ENCODE results near the gene LINC01488. TPM values are rescaled to one million over a fixed set of nuclear protein-coding genes. Genes with fewer than 3 reads are reported as not detected.

LINC01488 gene
- total and polyA plus RNA-seq, 2 of the 13 experiments (the other 11 are each of a cell fraction or from before 2014, with no cell fraction given) = 0.26 to 0.58 TPM

DNA sequence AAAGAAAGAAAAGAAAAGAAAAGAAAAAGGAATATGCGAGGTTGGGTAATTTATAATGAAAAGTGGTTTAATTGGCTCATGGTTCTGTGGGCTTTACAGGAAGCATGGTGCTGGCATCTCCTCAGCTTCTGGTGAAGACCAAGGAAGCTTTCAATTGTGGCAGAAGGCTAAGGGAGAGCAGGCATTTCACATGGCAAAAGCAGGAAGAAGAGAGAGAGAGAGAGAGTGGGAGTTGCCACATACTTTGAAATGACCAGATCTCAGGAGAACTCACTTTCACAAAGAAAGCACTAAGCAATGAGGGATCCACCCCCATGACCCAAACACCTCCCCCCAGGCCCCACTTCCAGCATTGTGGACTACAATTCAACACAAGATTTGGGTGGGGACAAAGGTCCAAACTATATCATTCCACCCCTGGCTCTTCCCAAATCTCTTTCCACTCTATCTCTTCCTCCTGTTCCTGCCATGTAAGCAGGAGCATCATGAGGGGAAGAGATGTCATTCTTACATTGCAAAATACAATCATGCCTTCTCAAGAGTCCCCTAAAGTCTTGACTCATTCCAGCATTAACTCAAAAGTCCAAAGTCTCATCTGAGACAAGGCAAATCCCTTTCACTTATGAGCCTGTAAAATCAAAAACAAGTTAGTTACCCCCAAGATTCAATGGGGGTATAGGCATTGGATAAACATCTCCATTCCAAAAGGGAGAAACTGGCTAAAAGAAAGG lies 38.9 kb downstream of the LINC01488 start:
- DNase-seq (ENCODE audit: low spot score) (no peak), ATAC-seq (no peak), FAIRE-seq (no peak)
- no TSS peak for BruUV-seq (replicated peaks)
- Histone ChIP-seq H2AFZ (ENCODE audit: low read length) (no peak overlapping the region), H3K27me3 (ENCODE audit: control insufficient read depth in 1 of 2, insufficient read depth in 2 of 2, low read length in 2 of 2) (peaks cover 0 to 28% of the 10 kb centered on the region in 2 experiments; a peak in 2 of 5 replicates), H3K9ac (ENCODE audit: insufficient read depth, low read depth, low read length) (no peak overlapping the region), H3K4me1 (ENCODE audit: insufficient read depth, low read length) (no peaks in the 10 kb centered on the region), H3K4me2 (ENCODE audit: low read depth, low read length) (no peak overlapping the region), H4K20me1 (ENCODE audit: insufficient read depth, low read length) (no peaks in the 10 kb centered on the region), H3K79me2 (ENCODE audit: insufficient read depth, low read length) (no peaks in the 10 kb centered on the region), H3K9me3 (ENCODE audit: low read length) (no peaks in the 10 kb centered on the region), H3K27ac (ENCODE audit: extremely low read length, insufficient read depth, low read length) (no peak overlapping the region), H3K36me3 (replicated peaks in 1 of 2; ENCODE audit: control insufficient read depth in 1 of 2, insufficient read depth in 2 of 2, low read length in 2 of 2) (no peaks in the 10 kb centered on the region), H3K4me3 (replicated peaks in 1 of 3; ENCODE audit: insufficient read depth in 1 of 3, low read depth in 2 of 3, low read length in 3 of 3) (no peak overlapping the region)
- ChIA-PET CTCF (ENCODE audit: low intra/inter-chr PET ratio, low total read pairs) (no interaction called here), POLR2A (interaction anchor here (0.7 kb wide), 1 partner anchor 24 kb away, joined by 4 read pairs; no protein-coding TSS in a partner anchor)
- 90% methylated on average over 1 of the region's 1 CpG for WGBS (ENCODE audit: low lambda C conversion rate)
- no peak for TF ChIP-seq HES4 (CRISPR knock-in tag; IDR thresholded peaks at IDR 0.05; ENCODE audit: borderline replicate concordance)
- TF ChIP-seq, protein P1, sequence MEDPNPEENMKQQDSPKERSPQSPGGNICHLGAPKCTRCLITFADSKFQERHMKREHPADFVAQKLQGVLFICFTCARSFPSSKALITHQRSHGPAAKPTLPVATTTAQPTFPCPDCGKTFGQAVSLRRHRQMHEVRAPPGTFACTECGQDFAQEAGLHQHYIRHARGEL (CRISPR knock-in tag; IDR thresholded peaks at IDR 0.05) = no peak
- TF ChIP-seq, protein P2, sequence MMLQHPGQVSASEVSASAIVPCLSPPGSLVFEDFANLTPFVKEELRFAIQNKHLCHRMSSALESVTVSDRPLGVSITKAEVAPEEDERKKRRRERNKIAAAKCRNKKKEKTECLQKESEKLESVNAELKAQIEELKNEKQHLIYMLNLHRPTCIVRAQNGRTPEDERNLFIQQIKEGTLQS (CRISPR knock-in tag; IDR thresholded peaks at IDR 0.05) = no peak
- TF ChIP-seq, protein P3, sequence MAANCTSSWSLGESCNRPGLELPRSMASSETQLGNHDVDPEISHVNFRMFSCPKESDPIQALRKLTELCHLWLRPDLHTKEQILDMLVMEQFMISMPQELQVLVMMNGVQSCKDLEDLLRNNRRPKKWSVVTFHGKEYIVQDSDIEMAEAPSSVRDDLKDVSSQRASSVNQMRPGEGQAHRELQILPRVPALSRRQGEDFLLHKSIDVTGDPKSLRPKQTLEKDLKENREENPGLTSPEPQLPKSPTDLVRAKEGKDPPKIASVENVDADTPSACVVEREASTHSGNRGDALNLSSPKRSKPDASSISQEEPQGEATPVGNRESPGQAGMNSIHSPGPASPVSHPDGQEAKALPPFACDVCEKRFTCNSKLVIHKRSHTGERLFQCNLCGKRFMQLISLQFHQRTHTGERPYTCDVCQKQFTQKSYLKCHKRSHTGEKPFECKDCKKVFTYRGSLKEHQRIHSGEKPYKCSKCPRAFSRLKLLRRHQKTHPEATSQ (CRISPR knock-in tag; IDR thresholded peaks at IDR 0.05; ENCODE audit: borderline replicate concordance) = no peak
- no peak for TF ChIP-seq ZNF543 (CRISPR knock-in tag; IDR thresholded peaks at IDR 0.05)
- no peak for TF ChIP-seq ZFY (CRISPR knock-in tag; IDR thresholded peaks at IDR 0.05)
- no peak for TF ChIP-seq ZNF136 (CRISPR knock-in tag; IDR thresholded peaks at IDR 0.05; ENCODE audit: low read depth)
- TF ChIP-seq KLF12 (CRISPR knock-in tag; IDR thresholded peaks at IDR 0.05; ENCODE audit: borderline replicate concordance) = no peak
- TF ChIP-seq, protein P4, sequence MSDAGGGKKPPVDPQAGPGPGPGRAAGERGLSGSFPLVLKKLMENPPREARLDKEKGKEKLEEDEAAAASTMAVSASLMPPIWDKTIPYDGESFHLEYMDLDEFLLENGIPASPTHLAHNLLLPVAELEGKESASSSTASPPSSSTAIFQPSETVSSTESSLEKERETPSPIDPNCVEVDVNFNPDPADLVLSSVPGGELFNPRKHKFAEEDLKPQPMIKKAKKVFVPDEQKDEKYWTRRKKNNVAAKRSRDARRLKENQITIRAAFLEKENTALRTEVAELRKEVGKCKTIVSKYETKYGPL (CRISPR knock-in tag; IDR thresholded peaks at IDR 0.05) = no peak
- no peak for TF ChIP-seq CREB1 (IDR thresholded peaks at IDR 0.05)
- TF ChIP-seq CREB1 (CRISPR knock-in tag; IDR thresholded peaks at IDR 0.05) = no peak
- no peak for TF ChIP-seq TBX2 (CRISPR knock-in tag; IDR thresholded peaks at IDR 0.05; ENCODE audit: borderline replicate concordance)
- TF ChIP-seq, protein P5, sequence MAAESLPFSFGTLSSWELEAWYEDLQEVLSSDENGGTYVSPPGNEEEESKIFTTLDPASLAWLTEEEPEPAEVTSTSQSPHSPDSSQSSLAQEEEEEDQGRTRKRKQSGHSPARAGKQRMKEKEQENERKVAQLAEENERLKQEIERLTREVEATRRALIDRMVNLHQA (CRISPR knock-in tag; IDR thresholded peaks at IDR 0.05) = no peak
- in situ Hi-C loops (cut with HindIII; ENCODE audit: extremely low pct_ligation_motif_present, low pct_unique_long_range_greater_than_20kb) = no loop called here
- intact Hi-C loops (cut with micrococcal nuclease; ENCODE audit: unreplicated experiment) = no loop called here
